HG02763 (cell line): ENCODE data around the gene PAGE4.

Experiments
- ATAC-seq: cut with Tn5 transposase; IDR thresholded peaks from one replicate; pipeline ENCODE4 v1.9.1; 2021; ENCODE audit warnings: mild to moderate bottlenecking, moderate library complexity; ENCODE audit not compliant: unreplicated experiment

PAGE4 gene, protein sequence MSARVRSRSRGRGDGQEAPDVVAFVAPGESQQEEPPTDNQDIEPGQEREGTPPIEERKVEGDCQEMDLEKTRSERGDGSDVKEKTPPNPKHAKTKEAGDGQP

DNA sequence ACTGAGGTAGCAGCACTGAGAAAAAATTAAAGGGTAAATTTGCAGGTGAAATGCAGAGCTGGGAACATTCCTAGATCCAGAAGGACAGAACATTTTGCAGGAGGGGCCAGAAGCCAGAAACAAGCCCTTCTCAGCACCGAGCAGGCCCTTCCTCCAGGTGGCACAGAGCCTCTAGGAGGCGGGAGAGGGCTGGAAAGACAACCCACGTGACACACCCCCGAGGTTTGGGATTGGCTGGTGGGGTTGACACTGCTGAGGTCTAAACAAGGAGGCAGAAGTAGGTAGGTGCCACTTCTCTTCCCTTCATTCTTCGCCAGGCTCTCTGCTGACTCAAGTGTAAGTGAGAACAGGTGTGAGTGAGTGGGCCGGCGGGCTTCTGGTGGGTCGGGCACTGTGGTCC, at the start of gene PAGE4:
TSS of gene PAGE4 (plus strand) at position 288 of the 400 bp plus-strand sequence. CDS start 1,126 bp downstream, outside the sequence.
- ATAC-seq, result no peak

DNA sequence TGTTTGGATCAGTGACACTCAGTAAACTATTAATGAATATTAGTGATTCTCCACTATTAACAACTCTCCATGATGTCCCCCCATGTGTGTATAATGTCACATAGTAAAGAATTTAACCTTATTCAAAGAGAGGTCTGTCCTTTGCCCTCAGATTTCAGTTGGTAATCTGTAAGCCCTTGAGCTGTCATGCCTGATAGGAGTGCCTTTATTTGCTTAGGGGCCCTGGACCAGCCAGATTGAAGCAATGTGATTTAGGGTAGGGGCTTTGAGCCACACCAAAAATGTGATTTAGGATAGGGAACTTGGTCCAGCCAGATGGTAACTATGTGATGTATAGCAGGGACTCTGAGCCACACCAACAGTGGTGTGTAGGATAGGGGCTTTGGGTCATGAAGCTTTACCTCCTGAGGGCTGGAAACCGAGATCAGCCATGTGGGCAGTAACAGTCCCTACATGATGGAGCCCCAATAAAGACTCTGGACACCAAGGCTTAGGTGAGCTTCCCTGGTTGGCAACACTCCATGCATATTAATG, 44.3 kb upstream of the PAGE4 start:
- no peak for ATAC-seq

DNA sequence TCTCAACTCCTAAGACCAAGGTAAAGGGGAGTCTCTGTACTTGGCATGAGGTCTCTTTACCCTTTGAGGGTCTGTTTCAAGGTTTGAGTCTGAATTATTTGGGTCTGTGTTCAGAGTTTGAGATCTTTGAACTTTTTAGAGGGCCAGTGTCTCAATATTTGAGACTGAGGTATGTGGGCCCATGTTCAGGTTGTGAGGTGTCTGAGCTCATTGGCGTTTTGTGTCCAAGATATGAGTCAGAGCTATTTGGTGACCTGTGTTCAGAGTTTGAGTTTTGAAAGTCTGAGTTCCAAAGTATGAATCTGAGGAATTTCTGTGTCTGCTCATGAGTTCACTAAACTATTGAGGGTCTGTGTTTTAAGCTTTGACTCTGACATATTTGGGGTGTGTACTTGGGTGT, 36.7 kb upstream of the PAGE4 start:
- ATAC-seq, result no peak

DNA sequence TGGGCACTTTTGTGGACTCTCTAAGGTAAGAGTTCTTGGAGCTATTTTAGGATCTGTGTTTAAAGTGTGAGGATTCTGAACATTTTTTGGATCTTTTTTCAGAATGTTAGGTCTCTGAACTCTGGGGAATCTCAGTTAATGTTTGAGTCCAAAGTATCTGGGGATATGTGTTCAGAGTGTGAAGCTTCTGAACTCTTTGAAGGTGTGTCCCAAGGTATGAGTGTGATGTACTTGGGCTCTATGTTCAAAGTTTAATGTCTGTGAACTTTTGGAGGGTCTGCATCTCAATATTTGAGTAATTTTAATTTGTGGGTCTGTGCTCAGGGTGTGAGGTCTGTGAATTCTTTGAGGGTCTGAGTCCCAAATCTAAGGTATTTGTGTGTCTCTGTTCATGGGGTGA, 35.4 kb upstream of the PAGE4 start:
- ATAC-seq, result no peak

DNA sequence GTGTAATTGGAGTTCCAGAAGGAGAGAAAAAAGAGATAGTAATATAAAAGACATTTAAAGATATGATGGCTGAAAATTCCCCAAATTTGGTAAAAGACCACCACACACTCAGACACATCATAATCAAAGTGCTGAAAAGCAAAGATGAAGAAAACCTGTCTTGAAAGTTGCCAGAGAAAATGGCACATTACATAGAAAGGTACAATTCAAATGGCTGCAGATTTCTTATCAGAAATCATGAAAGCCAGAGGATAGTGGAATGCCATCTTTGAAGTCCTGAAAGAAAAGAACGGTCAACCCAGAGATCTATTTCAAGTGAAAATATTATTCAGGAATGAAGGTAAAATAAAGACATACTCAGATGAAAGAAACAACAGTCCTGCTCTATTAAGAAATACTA, 29.3 kb upstream of the PAGE4 start:
- no peak for ATAC-seq

DNA sequence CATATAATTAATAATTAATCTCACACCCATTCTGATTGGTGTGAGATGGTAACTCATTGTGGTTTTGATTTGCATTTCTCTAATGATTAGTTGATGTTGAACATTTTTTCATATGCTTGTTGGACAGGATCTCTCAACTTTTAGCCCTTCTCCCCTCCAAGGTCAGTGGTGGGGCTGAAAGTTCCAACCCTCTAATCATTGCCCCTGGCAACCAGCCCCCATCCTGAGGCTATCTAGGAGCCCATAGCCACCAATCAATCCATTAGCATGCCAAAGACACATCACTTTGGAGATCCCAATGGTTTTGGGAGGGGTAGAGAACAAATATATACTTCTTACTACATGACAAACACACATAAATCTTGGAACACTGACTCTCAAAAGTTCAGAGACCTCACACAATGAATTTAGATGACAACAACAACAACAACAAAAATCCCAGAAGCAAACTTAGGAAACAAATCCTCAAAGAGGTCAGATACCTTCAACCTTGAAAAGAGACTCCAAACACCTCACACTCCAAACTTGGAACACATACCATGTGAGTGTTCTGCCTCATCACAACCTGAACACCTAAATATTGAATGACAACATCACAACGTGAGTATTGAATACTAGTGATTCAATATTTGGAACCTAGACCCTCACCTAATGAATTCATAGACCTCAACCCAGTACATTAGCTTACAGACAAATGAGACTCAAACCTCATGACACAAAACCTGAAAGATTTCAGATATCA, 19.0 kb upstream of the PAGE4 start:
- no peak for ATAC-seq

DNA sequence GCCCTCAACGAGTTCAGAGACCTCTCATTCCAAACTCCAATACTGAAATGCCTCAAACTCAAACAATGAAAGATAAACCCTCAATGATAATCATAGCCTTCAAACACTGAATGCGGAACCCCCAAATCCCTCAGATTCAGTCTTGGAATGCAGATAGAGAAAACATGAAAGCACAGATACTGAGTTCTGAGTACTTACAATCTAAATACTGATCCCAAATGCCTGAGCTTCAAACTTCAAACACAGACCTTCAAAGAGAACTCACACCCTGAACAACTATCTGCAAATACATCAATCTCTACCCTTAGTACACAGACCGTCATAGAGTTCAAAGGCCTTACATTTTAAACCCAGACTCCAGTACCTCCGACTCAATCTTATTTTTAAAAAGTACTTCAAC, 16.9 kb upstream of the PAGE4 start:
- ATAC-seq, result no peak

DNA sequence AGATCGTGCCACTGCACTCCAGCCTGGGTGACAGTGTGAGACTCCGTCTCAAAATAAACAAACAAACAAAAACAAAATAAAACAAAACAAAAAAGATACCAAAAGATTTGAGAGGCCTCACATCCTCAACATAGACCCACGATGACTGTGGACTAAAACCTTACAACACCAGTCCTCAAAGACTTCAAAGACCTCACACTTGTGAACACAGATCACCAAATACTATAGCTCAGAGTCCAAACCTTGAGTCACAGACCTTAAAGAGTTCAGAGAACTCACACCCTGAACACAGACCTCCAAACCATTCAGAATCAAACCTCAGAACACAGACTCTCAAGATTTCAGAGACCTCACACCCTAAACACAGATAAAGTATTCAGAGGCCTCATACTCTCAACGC, 12.7 kb upstream of the PAGE4 start:
- ATAC-seq, result no peak

DNA sequence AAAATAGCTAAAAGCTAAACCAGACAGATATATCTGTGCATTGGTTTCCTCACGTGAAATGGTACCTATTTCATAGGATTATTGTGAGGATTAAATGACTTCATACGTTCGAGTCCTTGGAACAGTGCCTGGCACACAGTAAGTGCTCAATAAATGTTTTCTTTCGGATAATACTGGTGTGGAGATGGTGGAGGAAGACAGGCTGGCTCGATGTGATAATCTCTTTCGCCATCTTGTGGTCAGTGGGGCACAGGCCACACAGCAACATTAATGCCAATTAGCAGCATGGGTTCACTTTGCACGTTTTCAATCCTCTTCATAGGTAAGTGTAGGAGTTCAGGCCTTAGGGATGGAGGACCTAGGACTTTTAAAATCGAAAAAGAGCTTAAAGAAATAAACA, 9.3 kb downstream of the PAGE4 start:
- no peak for ATAC-seq

DNA sequence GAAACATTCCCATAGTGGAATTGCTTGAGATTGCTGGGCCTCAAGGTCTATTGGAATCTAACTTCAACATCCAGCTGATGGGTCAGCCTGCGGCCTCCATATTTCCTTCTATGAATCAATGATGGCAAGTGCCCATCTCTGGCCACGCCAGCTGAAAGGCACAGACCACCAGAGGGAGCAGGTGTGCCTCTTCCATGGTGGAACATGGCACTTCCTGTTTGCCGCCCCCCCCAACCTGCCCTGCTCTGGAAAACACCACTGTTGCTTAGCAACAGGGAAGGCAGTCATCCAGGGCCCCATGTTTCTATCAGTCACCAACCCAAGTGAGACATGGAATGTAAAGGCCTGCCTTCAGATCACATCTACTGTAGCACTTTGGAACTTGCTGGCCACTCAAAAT, 11.6 kb downstream of the PAGE4 start:
- no peak for ATAC-seq

DNA sequence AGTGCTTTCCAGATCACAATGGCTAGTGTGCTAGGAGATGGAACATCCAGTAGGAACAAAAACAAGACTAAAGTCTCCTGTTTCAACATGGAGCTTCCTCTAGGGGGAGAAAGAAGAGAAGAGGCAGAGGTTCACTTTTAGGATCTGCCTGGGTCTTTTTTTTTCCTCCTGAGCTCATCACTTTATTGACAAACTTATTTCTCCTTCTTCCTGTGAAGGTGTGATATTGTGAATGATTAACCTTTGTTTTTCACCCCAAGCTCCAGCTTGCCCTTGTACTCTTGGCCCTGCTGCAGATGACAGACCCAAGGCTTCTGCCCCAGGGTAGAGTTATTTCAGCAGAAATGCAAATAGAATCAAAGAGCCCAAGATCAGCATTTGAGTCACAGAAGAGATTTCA, 13.5 kb downstream of the PAGE4 start:
- no peak for ATAC-seq

DNA sequence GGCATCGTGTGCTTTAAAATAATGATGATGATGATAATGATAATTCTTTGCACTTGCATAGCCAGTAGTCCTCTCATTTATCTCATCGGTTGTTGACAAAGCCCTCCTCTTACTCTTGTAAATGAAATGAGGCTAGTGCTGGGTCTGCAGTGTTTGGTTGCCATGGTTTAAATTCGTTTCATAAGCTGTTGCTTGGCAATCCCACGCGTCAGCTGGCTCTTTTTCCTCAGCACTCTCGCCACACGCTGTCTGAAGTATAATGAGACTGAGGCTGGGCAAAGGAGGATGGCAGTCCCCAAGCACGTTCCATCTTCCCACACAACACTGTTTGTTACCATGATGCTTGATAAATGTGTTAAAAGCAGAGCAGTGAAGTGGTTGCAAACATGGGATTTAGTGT, 15.5 kb downstream of the PAGE4 start:
- ATAC-seq, result no peak

DNA sequence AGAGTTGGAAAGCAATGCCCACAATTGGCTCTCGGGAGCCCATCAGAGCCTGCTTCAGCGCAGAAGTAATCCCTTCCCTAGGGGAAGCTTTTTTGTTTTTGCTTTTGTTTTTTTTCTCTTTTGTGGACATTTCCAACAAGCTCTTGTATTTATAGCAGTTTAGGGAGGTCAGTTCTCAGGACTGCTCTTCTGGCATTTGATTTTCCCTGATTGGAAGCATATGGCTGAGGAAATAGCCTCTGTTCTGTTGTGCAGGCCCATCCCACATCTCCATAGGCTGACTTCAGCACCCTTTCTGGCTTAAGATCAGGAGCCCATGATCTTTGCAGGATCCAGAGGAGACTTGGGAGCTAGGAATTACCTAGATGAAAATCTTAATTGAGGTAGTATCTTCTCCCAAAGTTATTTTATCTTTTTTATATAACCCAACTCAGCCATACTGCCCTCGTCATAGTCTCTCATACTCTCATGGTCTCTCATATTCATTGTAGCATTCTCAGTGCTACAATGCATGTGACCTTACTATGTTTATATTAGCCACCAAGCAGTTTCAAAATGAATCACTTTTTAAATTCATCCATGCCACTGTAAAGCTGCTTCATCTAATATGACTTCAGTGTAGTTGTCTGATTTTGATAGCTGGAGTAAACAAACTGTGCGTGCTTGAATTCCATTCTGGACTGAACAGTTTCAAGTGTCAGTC, 16.7 kb downstream of the PAGE4 start:
- no peak for ATAC-seq

DNA sequence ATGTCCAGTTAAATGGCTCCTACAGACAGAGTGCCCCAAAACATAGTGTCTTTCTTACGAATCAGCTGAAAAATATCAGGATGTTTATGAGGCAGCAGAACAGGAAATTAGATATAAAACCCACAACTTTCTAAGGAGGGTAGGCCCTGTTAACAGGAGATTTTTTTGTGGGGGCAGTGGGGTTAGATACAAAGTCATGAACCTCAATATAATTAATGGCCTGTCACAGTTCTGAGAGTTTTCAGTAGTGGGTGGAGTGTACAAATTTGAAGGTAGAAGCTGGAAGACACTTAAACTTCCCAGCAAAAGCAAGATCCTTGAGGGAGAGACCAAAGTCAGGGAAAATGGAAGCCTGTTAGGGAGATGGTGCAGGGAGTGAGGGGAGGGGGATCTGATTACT, 17.4 kb downstream of the PAGE4 start:
- no peak for ATAC-seq

DNA sequence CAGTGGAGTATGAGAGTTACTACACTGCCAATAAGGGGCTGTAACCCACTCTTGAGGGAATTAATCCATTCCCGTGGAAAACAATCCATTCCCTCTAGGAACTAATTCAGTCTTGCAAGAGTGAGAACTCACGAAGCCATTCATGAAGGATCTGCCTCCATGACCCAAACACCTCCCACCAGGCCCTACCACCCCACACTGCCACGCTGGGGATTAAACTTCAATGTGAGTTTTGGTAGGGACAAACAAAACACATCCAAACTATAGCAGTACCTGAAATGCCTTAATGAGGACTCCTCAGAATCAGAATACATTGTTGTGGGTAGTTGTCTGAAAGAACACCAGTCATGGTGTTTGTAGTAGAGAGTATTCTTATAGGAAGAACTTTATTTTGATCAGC, 19.2 kb downstream of the PAGE4 start:
- ATAC-seq, result no peak

DNA sequence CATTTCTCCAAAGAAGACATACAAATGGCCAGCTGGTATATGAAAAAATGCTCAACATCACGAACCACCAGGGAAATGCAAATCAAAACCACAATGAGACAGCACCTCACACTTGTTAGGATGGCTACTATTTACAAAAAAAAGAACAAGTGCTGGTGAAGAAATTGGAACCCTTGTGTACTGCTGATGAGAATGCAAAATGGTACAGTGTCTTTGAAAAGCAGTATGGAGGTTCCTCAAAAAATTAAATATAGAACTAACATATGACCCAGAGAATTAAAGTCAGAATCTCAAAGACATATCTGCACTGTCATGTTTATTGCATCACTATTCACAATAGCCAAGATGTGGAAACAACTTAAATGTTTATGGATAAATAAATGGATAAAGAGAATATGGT, 20.9 kb downstream of the PAGE4 start:
- ATAC-seq, result no peak

DNA sequence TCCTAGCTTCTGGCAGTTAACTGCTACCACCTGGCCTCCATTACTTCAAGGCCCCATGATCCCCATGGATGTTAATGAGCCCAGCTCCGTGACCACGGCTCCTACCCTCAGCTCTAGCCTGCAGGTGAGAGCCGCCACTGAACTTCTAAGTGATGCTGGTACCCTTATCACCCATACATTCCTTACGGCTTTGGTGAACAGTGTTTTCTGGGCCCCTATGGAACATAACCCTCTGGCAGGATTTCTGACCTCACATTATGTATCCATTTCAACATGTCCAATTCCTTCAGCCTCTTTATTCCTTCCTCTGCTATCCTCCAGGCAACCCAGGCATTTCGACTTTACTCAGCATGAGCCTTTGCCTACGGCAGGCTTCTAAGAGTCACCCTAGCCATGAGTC, 24.6 kb downstream of the PAGE4 start:
- ATAC-seq, result no peak

DNA sequence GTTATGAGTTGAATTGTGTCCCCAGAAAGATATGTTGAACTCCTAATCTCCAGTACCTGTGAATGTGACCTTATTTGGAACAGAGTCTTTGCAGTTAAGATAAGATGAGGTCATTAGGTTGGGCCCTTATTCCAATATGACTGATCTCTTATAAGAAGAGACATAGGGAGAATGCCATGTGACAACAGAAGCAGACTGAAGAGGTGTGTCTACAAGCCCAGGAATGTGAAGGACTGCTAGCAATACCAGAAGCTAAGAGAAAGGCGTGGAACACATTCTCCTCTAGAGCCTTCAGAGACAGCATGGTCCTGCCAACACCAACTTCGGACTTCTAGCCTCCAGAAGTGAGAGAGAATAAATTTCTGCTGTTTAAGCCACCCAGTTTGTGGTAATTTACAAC, 27.7 kb downstream of the PAGE4 start:
- ATAC-seq, result no peak

DNA sequence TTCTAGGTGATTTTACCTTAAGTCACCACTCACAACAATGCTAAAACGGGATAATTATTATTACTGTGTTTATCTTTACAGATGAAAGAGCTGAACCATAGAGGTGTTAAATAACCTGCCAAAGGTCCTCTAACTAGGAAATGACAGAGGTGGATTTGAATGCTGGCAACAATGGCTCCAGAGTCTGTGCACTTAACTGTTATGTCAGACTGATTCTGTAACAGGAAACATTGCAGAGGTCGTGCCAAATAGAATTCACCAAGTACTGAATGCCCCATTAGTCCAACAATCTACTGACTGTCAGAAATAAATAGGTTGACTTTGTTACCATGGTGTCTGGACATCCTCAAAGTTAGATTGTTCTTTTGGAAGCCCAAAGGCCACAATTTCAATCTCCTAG, 29.2 kb downstream of the PAGE4 start:
- no peak for ATAC-seq

DNA sequence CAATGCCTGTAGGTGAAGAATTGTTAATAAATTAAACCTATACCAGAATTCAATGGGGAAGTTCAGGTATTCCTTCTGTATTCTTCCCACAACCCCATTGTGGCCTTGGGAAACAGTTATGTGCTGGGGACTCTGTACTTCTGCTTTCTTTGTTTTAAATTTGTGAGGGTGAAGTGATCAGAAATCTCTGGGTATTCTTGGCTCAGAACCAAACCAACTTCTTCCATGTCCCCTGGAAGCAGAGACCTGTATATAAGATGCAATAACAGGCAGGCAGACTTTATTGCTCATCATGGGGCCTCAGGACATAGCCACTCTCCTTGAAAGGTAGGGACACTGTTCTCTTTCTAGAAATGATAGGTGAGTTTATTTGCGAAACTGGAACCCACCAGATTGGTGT, 30.4 kb downstream of the PAGE4 start:
- no peak for ATAC-seq

DNA sequence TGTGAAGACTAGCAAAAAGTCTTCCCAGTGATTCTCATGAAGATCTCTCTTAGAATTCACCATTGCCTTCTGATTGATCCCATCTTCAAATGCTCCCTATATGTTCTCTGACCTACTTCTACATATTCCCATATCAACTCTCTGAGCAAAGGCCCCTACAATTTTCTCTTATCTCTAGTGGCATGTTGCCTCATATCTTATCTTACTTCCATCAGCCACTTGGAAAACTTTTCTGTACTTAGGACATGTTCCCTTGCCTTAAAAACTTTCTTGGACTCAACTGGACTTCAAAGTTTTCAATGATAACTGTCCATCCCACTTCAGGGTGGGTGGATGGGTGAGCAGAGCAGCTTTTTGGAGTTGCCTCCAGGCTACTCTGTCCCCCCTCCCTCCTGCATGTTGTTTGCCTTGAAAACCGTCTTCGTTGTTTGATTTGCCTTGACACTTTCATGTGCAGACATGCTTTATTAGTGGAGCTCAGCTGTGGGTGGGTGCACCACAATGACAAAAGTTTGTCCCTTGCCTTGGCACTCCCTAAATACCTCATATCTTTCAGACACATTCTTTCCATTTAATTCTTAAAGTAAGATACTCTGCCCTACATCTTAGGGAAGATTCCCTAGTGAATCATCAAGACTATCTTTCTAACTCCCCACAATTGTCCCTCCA, 31.9 kb downstream of the PAGE4 start:
- no peak for ATAC-seq

DNA sequence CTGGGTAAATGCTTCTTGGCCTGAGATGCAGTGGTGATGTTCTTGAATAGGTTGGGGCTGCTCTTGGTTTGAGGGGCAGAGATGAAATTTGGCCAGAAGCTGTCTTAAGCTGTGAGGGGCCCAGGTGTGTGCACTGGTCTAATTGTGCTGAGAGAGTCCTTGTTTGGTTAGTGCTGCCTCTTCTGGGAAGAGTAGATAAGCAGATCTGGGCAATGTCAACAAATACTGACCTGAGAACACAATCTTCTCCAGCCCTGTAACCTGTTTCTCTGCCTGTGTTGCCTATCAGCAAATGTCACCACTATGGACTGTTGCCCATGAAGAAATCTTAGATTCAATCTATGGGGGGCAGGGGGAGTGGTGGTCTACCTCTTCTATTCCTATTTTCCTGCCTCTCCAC, 33.0 kb downstream of the PAGE4 start:
- no peak for ATAC-seq
